Osteoblast (primary cell): ENCODE data around the gene NSMCE1. TPM values are rescaled to one million over a fixed set of nuclear protein-coding genes. Genes with fewer than 3 reads are reported as not detected.

Experiments
- DNase-seq: peaks from one replicate; pipeline ENCODE4 v3.0.0; 2011; ENCODE audit warnings: low spot score, mixed read lengths; ENCODE audit not compliant: insufficient read length; ENCODE audit errors: missing footprints
- H2AFZ ChIP-seq: 2 replicates; pipeline ENCODE4 v1.6.0; 2011; ENCODE audit warnings: mild to moderate bottlenecking, low read length
- H3K27ac ChIP-seq: 2 replicates; pipeline ENCODE4 v1.5.1; 2011; ENCODE audit warnings: mild to moderate bottlenecking, low read depth, low read length, moderate library complexity
- H3K27me3 ChIP-seq: 2 replicates; pipeline ENCODE4 v1.6.0; 2012; ENCODE audit warnings: mild to moderate bottlenecking, control low read depth, inconsistent platforms, low read length, moderate library complexity; ENCODE audit not compliant: insufficient read depth
- H3K36me3 ChIP-seq: 2 replicates; pipeline ENCODE4 v1.5.1; 2011; ENCODE audit warnings: mild to moderate bottlenecking, low read length, control low read depth, moderate library complexity; ENCODE audit not compliant: insufficient read depth
- H3K4me1 ChIP-seq: 2 replicates; pipeline ENCODE4 v1.5.1; 2011; ENCODE audit warnings: mild to moderate bottlenecking, low read length, control low read depth, moderate library complexity; ENCODE audit not compliant: insufficient read depth
- H3K4me2 ChIP-seq: 2 replicates; pipeline ENCODE4 v1.6.0; 2011; ENCODE audit warnings: mild to moderate bottlenecking, low read length; ENCODE audit not compliant: insufficient read depth
- H3K4me3 ChIP-seq: fragments of 200-600 bp; sonication (generic); 3 replicates; pipeline ENCODE4 v1.5.1; 2012; ENCODE audit warnings: mild to moderate bottlenecking, low read length, inconsistent platforms; ENCODE audit not compliant: insufficient read depth
- H3K79me2 ChIP-seq: 2 replicates; pipeline ENCODE4 v1.6.0; 2012; ENCODE audit warnings: mild to moderate bottlenecking, low read length, control low read depth, inconsistent platforms; ENCODE audit not compliant: insufficient read depth
- H3K9me3 ChIP-seq: 2 replicates; pipeline ENCODE4 v1.5.1; 2011; ENCODE audit warnings: low read depth, low read length, control low read depth
- H4K20me1 ChIP-seq: 2 replicates; pipeline ENCODE4 v1.6.0; 2012; ENCODE audit warnings: mild to moderate bottlenecking, low read length, control low read depth; ENCODE audit not compliant: insufficient read depth
- total RNA-seq: library from RNA; depleted of rRNA; stranded (reverse); fragments of >200 nt; gene quantifications from 2 replicates; pipeline ENCODE4 v1.2.3, GENCODE V29; 2012
- TF ChIP-seq, protein P1 (sequence below): IDR thresholded peaks from 2 replicates; pipeline ENCODE4 v1.5.1; 2011; ENCODE audit warnings: mild to moderate bottlenecking, low read depth, low read length, moderate library complexity; ENCODE audit errors: extremely low read depth

The NSMCE1 gene
- total RNA-seq, 1 donor = 57.9 TPM

DNA sequence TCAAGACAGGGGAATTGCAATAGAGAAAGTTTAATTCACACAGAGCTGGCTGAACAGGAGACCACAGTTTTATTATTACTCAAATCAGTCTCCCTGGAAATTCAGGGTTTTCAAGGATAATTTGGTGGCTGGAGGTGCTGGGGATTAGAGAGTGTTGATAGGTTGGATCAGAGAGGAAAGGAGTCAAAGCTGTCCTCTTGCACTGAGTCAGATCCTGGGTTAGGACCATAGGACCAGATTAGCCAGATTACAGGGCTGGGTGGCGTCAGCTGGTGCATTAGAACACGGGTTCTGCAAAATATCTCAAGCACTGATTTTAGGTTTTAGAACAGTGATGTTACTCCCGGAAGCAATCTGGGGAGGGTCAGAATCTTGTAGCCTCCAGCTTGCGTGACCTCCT, 1.8 kb upstream of the NSMCE1 start:
- Histone ChIP-seq H3K36me3 (no peaks in the 10 kb centered on the region), H2AFZ (no peak overlapping the region), H3K27ac (no peak overlapping the region), H3K27me3 (no peaks in the 10 kb centered on the region), H3K4me2 (no peak overlapping the region), H3K4me3 (no peak overlapping the region), H3K9me3 (no peaks in the 10 kb centered on the region), H3K4me1 (peaks cover 8% of the 10 kb centered on the region), H3K79me2 (peaks cover 14% of the 10 kb centered on the region), H4K20me1 (no peaks in the 10 kb centered on the region)
- DNase-seq = no peak
- TF ChIP-seq, protein P1, sequence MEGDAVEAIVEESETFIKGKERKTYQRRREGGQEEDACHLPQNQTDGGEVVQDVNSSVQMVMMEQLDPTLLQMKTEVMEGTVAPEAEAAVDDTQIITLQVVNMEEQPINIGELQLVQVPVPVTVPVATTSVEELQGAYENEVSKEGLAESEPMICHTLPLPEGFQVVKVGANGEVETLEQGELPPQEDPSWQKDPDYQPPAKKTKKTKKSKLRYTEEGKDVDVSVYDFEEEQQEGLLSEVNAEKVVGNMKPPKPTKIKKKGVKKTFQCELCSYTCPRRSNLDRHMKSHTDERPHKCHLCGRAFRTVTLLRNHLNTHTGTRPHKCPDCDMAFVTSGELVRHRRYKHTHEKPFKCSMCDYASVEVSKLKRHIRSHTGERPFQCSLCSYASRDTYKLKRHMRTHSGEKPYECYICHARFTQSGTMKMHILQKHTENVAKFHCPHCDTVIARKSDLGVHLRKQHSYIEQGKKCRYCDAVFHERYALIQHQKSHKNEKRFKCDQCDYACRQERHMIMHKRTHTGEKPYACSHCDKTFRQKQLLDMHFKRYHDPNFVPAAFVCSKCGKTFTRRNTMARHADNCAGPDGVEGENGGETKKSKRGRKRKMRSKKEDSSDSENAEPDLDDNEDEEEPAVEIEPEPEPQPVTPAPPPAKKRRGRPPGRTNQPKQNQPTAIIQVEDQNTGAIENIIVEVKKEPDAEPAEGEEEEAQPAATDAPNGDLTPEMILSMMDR = no peak

DNA sequence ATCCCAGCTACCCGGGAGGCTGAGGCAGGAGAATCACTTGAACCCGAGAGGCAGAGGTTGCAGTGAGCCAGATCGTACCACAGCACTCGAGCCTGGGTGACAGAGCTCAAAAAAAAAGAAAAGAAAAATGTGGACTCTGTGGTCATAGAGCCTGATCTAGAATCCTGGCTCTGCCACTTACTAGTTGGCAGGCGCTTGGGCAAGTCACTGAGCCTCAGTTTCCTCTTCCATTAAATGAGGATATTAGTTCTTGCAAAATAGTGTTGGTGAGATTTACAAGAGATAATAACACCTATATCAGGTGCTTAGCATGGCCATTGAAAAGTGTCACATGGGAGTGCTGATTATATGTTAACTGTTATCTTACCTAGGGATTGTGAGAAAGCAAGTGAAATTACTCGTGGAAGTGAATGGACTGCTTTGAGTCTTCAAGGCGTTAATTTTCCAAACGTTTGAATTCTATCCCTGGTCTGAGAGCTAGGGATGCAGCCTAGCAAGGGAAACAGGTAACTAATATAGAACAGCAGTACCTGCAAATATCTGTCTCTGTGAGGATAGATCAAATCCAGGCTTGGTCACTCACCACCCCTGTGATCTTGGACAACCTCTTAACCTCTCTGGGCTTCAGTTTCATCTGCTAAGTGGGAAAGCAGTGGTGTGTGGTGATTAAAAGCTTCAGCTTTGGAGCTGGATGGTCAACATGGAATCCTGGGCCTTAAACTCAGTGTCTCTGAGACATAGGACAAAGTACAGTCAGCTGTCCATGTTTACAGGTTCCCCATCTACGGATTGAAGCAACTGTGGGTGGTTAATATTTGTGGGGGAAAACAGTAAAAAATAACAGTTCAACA, 953 bp upstream of the NSMCE1 start:
- Histone ChIP-seq H3K27me3 (no peaks in the 10 kb centered on the region), H3K79me2 (peaks cover 14% of the 10 kb centered on the region), H3K4me1 (peaks cover 12% of the 10 kb centered on the region), H3K36me3 (no peaks in the 10 kb centered on the region), H3K9me3 (no peaks in the 10 kb centered on the region), H2AFZ (no peak overlapping the region), H3K4me3 (peak overlapping the region; percentile 79), H3K27ac (peak overlapping the region; percentile 96), H3K4me2 (peak overlapping the region; percentile 96), H4K20me1 (no peaks in the 10 kb centered on the region)
- no peak for DNase-seq
- TF ChIP-seq, protein P1 = no peak

DNA sequence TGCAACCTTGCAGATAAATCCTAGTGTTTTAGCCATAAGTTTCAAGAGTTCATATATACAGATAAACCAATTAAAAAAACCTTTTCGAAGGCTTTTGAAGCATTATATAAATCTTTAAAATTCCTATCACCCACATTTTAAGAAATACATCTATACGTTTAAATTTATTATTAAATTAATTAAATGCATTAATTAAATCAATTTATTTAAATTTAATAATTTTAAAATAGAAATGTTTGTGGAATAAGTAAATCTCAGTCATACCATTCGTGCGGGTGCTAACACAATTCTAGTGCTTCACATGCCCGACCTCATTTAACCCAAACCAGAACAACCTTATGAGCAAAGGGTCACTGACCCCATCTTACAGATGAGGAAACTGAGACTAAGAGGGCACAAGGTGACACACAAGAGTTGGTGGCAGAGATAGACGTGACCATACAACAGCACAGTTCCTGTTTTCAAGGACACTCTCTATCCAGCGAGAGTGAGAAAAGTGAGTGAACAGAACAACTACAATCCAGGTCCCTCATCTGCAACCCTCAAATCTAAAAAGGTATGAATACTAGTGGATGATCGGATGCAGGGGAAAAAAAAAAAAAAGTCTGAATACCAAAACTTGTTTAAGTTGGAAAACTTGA, 1.4 kb downstream of the NSMCE1 start:
- Histone ChIP-seq H3K9me3 (no peaks in the 10 kb centered on the region), H4K20me1 (no peaks in the 10 kb centered on the region), H3K27me3 (no peaks in the 10 kb centered on the region), H2AFZ (no peak overlapping the region), H3K36me3 (no peaks in the 10 kb centered on the region), H3K27ac (no peak overlapping the region), H3K4me3 (no peak overlapping the region), H3K79me2 (peaks cover 25% of the 10 kb centered on the region), H3K4me2 (peak overlapping the region; percentile 96), H3K4me1 (peaks cover 18% of the 10 kb centered on the region)
- DNase-seq = no peak
- TF ChIP-seq, protein P1 = no peak

GRCh38 chr16:27265982-27266381, 2.6 kb downstream of the NSMCE1 start:
- H3K4me2 ChIP-seq = no peak overlapping the region
- no peaks in the 10 kb centered on the region for H3K9me3 ChIP-seq
- no peaks in the 10 kb centered on the region for H4K20me1 ChIP-seq
- TF ChIP-seq, protein P1 = no peak
- no peak for DNase-seq
- H3K36me3 ChIP-seq = no peaks in the 10 kb centered on the region
- H3K27me3 ChIP-seq = no peaks in the 10 kb centered on the region
- no peak overlapping the region for H3K27ac ChIP-seq
- peaks cover 30% of the 10 kb centered on the region for H3K79me2 ChIP-seq
- H3K4me3 ChIP-seq = no peak overlapping the region
- peaks cover 18% of the 10 kb centered on the region for H3K4me1 ChIP-seq
- H2AFZ ChIP-seq = no peak overlapping the region
